Measurements from ENCODE around the gene DCAF17. TPM values are rescaled to one million over a fixed set of nuclear protein-coding genes. Genes with fewer than 3 reads are reported as not detected.
"Not testable (repeated sequence)": the region's sequence is repeated elsewhere in the genome, so short reads cannot be mapped to it uniquely, and the experiment has no call there.

DCAF17 gene
- total RNA-seq, 2 donors from 2014 or later, result 6.0 to 10.7 TPM

- DNase-seq (no peak), ATAC-seq (peak in 1 of 2 donors; percentile 54)
- intact Hi-C loops (cut with DNase I), result no loop called here
These were observed 56.6 kb downstream of the DCAF17 start for GRCh38 chr2:171490577-171490976.

DNA sequence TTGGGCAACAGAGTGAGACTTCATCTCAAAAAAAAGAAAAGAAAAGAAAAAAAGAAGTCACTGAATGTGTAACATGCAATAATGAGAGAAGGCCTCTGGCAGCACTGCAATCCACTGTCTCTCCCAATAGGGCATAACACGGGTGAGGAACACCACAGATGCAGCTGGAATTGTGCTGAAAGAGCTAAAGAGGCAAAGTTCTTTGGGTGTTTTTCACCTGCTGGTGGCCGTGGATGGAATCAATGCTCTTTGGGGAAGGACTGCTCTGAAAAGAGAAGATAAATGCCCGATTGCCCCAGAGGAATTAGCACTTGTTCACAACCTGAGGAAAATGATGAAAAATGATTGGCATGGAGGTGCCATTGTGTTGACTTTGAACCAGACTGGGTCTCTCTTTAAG lies 57.3 kb downstream of the DCAF17 start:
- intact Hi-C loops (cut with DNase I), result no loop called here
- ATAC-seq, result no peak
- DNase-seq, result no peak

DNA sequence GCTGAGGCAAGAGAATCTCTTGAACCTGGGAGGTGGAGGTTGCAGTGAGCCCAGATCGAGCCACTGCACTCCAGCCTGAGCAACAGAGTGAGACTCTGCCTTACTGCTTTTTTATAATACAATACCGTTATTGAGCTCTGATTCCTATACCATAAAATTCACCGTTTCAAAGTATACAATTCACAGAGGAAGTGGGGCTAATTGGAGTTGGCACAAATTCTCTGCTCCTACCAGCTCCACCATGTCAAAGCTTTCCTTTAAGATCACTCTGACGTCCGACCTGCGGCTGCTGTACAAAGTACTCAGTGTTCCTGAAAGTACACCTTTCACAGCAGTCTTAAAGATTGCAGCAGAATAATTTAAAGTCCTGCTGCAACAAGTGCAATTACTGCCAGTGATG lies 58.6 kb downstream of the DCAF17 start:
- no peak for DNase-seq
- intact Hi-C loops (cut with DNase I), result no loop called here
- ATAC-seq, result no peak

DNA sequence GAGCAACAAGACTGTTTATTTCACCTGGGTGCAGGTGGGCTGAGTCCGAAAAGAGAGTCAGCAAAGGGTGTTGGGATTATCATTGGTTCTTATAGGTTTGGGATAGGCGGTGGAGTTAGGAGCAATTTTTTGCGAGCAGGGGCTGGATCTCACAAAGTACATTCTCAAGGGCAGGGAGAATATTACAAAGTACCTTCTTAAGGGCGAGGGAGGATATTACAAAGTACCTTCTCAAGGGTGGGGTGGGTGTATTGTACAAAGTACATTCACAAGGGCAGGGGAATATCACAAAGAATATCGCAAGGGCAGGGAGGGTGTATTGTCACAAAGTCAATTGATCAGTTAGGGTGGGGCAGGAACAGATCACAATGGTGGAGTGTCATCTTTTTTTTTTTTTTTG lies 63.6 kb downstream of the DCAF17 start:
- ATAC-seq; intact Hi-C loops (cut with DNase I); DNase-seq: not testable (repeated sequence)

GRCh38 chr2:171505374-171505773 lies 71.3 kb downstream of the DCAF17 start:
- intact Hi-C loops (cut with DNase I), result no loop called here
- no peak for DNase-seq
- no peak for ATAC-seq

DNA sequence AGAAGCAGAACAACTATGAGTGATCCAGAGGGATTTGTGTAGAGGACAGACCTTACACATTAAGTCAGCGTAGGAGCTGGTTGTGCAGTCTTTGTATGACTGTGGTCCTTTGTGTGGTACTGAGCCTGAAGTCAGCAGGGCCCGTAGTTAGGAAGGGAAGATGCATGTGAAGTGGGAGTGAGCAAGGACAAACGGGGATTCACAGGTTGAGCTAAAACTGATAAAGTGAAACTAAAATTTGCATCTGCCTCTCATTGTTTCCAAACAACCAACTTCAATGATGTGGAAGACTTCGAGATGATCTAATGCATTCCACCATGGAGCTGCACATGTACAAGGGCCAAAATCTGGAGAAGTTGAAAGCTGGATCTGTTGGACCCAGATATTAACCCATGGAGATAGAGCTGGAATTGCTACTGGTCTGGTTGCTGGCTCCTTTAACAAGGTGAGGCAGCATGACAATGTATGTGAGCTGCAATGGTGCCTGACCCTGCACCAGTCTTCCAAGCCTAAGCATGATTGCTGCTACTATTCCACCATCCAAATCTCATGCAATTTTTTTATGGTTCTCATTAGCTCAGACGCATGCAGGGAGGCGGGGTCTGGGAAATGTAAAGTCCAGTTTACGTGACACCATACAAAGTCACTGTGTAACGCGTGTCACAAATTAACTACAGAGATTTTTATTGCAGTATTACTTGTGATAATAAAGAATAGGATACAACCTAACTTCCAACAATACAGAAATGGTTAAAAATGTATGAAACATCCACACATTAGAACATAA lies 76.1 kb downstream of the DCAF17 start:
- no peak for ATAC-seq
- no peak for DNase-seq
- intact Hi-C loops (cut with DNase I), result no loop called here

- no peak for DNase-seq
- no peak for ATAC-seq
- intact Hi-C loops (cut with DNase I), result no loop called here
These were observed 78.0 kb downstream of the DCAF17 start for GRCh38 chr2:171512014-171512413.

DNA sequence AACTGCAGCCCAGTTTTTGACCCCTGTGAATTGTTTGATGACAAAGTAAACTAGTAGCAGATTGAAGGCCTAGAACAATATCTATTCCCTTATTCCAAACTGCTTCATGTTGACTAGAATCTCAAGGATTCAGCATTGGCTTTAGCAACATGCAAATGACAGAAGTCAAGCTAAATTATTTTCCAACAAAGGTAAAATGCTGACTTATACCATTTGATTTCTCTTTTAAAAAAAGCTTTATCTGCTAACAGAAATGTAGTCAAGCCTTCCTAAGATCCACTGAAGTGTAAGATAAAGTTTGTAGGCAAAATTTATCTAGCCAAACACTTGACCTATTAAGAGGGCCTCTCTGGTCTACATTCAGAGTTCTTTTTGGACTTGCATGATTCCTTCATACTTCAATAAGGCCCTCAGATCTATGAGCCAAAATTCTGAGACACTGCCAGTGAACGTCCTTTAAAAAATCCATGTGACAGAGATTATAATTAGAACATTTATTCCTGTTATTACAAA lies 78.7 kb downstream of the DCAF17 start:
- intact Hi-C loops (cut with DNase I), result no loop called here
- DNase-seq, result no peak
- ATAC-seq, result no peak

DNA sequence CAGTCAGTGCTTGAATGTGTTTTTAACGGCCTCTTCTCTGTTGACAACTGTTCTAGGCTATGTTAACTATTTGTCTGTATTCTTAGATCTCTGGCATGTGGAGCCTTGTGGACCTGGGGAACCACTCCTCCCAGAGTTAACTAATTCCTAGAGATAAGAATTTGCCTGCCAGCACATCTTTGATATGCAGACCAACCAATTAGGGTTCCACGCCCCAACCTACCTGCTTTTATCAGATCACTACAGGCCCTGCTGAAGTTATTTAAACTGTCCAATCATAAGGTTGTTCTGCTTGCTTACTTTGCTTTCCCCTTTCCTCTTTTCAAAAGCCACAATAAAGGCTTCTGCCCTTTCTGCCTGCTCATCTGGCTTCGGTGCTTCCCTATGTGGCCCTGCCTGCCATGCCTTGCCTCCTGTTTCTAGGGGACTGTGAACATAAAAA lies 79.7 kb downstream of the DCAF17 start:
- intact Hi-C loops (cut with DNase I), result no loop called here
- ATAC-seq, result no peak

DNA sequence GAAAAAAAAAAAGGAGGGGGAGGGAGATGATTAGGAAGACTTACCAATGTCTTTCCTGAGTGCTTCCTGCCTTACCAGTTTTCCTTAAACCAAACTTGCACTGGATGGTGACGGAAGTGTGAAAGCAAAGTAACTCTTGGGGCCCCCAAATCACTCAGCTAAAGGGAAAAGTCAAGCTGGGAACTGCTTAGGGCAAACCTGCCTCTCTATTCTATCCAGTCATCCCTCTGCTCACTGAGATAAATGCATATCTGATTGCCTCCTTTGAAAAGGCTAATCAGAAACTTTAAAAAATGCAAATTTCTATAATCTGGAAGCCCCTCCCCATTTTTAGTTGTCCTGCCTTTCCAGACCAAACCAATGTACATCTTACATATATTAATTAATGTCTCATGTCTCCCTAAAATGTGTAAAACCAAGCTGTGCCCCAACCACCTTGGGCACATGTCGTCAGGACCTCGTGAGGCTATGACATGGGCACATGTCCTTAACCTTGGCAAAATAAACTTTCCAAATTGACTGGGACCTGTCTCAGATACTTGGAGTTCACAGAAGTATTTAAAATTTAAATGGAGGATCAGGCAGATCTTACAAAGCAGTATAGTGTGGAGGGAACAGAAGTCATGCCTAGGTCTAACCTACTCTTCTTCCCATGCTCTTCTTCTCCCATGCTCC lies 81.0 kb downstream of the DCAF17 start:
- DNase-seq, result no peak
- ATAC-seq, result no peak
- intact Hi-C loops (cut with DNase I), result no loop called here

More for the DNA sequence above, 79.7 kb downstream of the DCAF17 start:
- DNase-seq, result no peak

GRCh38 chr2:171515672-171516298 lies 81.8 kb downstream of the DCAF17 start:
- intact Hi-C loops (cut with DNase I), result no loop called here
- ATAC-seq, result no peak
- no peak for DNase-seq

DNA sequence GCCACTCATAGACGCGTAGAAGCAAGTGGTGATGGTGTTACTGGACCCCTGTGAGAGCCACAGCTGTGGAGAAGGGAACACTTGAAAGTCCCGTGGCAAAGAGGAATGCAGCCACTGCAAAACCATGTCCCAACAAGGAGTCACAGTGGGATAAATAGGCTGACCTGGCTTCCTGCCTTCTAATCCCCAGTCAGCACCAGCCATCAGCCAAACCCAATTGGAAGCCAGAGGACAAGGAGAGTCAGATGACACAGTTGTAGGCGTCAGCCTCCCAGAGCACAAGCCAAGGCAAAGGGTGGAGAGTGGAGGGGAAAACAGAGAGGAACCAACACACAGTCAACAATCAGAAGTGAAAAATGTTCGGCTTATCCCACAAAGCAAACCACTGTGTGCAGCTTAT lies 82.8 kb downstream of the DCAF17 start:
- ATAC-seq, result no peak
- DNase-seq, result no peak
- intact Hi-C loops (cut with DNase I), result no loop called here

GRCh38 chr2:171520471-171520870 lies 86.4 kb downstream of the DCAF17 start:
- no peak for DNase-seq
- intact Hi-C loops (cut with DNase I), result no loop called here
- no peak for ATAC-seq

DNA sequence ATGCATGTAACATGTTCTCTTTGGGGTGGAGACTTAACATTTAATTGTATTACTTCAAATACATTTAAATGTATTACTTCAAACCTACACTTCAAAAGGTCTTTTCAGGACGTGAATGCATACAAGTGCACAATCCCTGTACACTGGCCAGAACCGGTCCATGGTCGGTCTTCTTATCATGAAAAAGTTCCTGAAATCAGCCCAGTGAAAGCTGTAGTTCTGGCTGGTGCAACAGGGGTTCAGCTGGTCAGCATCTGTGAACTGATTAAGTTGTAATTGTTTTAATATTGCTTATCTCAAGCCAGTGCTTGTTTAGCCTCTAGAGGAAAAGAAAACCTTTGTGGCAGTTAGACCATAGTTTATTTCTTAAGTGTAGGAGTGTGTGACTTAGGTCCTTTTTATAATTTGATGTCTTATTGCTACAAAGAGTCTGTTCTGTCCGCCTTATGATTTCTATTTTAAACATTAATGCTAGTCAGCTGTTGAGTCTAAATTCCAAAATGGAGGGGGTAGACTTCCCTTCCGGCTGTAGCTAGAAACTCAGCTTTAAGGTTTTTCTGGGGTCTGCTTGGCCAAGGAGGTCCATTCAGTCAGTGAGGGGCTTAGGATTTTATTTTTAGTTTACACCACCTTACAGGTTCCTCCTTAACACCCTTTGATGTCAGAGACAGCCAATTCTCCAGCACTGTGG lies 87.5 kb downstream of the DCAF17 start:
- ATAC-seq, result no peak
- DNase-seq, result peak; percentile 36
- intact Hi-C loops (cut with DNase I), result no loop called here

DNA sequence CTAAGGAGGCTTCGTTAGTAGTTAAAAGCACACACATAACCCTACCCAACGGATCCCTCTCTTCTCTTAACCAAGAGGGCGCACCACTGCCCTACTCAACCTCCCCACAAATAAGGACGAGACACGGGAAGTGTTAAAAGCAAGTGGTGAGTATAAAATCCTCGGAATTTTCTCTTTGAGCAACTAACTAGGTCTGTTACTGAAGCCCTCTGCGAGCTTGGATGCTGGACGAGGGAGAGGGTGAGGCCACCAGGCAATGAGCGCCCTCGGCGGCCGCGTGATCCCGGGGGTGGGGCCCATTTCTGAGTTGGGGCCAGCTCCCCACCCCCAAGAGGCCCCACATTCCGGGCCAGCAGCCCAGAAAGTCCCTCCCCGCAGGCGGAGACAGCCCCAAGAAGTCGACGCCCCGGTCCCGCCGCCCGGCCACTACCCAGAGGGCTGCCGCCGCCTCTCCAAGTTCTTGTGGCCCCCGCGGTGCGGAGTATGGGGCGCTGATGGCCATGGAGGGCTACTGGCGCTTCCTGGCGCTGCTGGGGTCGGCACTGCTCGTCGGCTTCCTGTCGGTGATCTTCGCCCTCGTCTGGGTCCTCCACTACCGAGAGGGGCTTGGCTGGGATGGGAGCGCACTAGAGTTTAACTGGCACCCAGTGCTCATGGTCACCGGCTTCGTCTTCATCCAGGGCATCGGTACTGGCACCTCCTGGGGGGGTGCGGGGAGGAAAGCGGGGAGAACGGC lies 88.2 kb downstream of the DCAF17 start, which contains the start of gene CYBRD1:
Gene CYBRD1, plus strand, starts transcription at position 423 of the 736 bp plus-strand sequence. Its CDS starts 72 bp downstream, at position 495.
- intact Hi-C loops (cut with DNase I), result no loop called here
- DNase-seq, result peak; percentile 90
- ATAC-seq, result peak; percentile 83 to 90

- DNase-seq (peak; percentile 41), ATAC-seq (peak; percentile 56 to 67)
- intact Hi-C loops (cut with DNase I), result no loop called here
These were observed 88.7 kb downstream of the DCAF17 start for GRCh38 chr2:171522788-171523087.

DNA sequence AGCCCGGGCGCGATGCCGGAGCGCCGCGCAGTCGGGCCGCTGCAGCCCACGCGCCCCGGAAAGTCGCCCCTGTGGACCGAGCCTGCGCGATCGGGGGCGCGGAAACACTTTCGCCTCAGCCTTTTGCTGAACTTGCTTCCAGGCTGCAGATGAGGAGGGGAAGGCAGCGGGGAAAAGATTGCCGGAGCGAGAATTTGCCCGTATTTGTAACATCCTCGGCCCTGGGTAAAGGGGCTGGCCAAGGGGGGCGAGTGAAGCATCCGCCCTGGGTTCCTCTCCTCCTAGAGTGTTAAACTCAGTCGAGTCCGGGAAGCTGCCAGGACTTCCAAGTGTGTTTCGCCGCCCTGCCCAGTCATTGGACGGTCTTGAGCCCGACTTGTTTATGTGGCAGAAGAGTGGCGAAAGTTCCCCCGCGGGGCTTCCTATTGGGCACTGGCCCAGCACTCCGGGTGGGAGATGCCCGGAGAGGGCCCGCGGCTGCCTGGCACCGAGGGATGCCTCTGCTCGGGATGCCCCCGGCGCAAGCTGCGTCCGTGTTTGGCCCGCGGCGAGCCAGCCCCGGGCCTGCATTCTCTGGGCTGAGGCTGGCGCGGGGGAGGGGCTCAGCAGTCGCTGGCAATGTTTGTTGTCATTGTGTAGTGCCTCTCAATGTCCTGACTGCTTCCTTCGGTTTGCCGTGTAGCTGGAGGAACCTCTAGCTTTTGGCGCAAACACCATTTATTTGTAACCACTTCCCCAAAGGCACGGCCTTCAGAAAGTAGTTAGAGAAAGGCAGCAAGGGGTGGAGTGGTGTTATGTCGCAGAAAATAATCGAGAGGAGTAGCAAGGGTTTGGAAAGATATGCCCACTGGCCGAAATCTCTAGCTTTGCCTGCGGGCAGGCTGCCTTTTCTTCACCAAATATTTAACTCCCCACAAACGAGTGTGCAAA lies 89.3 kb downstream of the DCAF17 start:
- ATAC-seq (peak; percentile 71 to 80), DNase-seq (peak; percentile 79)
- intact Hi-C loops (cut with DNase I), result no loop called here

DNA sequence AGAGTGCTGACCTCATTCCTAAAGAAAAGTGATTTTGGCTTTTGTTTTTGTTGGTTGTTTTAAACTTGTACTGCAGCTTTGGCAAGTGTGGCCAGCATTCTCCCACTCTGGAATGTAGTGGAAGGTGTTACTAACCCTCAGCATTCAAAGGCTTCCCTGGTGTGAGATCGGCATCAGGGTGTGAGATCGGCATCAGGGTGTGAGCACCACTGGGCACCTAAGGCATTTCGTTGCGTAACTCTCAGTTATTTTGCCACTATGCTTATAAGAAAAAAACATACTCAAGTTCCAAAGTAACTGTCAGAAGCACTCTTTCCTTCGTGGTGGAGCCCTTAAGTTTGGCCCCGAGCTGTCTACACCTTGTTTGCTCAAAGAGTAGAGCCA lies 90.0 kb downstream of the DCAF17 start:
- intact Hi-C loops (cut with DNase I), result no loop called here
- ATAC-seq, result peak in 1 of 2 donors; percentile 33

More for the DNA sequence above, 90.0 kb downstream of the DCAF17 start:
- no peak for DNase-seq
